Mesodermal cell (in vitro differentiated cells): ENCODE results near the gene EPHA3.

Experiments used
- H3K27ac ChIP-seq: 2 replicates; pipeline ENCODE4 v1.7.0; 2013; ENCODE audit warnings: mild to moderate bottlenecking, low read depth, low read length, moderate library complexity; ENCODE audit not compliant: severe bottlenecking
- H3K36me3 ChIP-seq: 2 replicates; pipeline ENCODE4 v1.7.1; 2013; ENCODE audit warnings: mild to moderate bottlenecking, low read length, moderate library complexity; ENCODE audit not compliant: control insufficient read depth, insufficient read depth
- H3K4me1 ChIP-seq: one replicate; pipeline ENCODE4 v1.7.1; 2013; ENCODE audit warnings: mild to moderate bottlenecking, low read length; ENCODE audit not compliant: insufficient read depth, control insufficient read depth, poor library complexity, severe bottlenecking
- H3K4me3 ChIP-seq: 2 replicates; pipeline ENCODE4 v1.7.0; 2013; ENCODE audit warnings: low read length, control low read depth, mild to moderate bottlenecking; ENCODE audit not compliant: insufficient read depth, poor library complexity, severe bottlenecking; ENCODE audit errors: extremely low read depth
- H3K9me3 ChIP-seq: 2 replicates; pipeline ENCODE4 v1.7.1; 2013; ENCODE audit warnings: mild to moderate bottlenecking, low read length, moderate library complexity; ENCODE audit not compliant: control insufficient read depth
- WGBS, 2 experiments: methylation state at CpG; one replicate each; pipeline ENCODE4 v1.1.5; 2013; ENCODE audit warnings: missing lambda C conversion rate in 2 of 2; ENCODE audit not compliant: insufficient coverage in 2 of 2; 5-methylcytosine and 5-hydroxymethylcytosine counted together

Gene EPHA3

DNA sequence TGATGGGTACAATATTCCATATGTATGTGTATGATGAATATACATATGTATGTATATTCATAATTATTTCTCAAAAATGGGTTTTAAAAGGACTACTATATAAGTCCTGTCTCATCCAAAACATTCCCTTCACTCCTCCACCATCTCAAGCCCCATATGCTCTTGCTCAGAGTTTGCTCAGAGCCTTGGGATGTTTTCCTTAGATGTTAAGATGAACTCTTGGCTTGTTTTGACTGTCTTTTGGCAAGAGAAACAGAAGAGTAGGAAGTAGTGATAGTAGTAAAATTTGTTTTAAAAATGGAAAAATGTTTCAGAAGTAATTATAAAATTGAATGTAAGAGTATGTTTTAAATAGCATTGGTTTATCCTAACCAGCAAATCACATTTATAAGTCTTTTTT is 6.2 kb upstream of the EPHA3 start:
- Histone ChIP-seq H3K36me3 (no peaks in the 10 kb centered on the region), H3K9me3 (no peaks in the 10 kb centered on the region), H3K4me1 (no peaks in the 10 kb centered on the region), H3K4me3 (no peak overlapping the region), H3K27ac (no peak overlapping the region)

DNA sequence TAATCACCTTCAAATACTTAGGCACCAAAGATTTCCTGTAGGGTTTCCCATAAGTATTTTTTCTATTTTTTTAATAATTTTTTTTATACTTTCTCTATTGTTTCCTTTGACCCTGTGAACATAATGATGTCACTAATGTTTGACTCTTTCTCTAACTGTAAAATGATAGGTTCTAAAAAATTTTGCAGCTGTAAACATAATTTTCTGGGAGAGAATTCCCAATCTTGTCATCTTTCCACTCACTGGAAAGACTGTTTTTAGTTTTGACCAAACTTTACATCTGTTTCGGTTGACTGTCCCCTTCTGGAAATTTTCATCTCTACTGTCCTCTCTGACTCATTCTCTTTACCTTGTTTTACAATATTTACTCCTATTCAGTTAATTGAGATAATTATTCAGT is 5.5 kb upstream of the EPHA3 start:
- 100% methylated on average over 1 of the region's 1 CpG; no CpG with 5 or more reads in 1 of the 2 experiments for WGBS, 2 experiments

DNA sequence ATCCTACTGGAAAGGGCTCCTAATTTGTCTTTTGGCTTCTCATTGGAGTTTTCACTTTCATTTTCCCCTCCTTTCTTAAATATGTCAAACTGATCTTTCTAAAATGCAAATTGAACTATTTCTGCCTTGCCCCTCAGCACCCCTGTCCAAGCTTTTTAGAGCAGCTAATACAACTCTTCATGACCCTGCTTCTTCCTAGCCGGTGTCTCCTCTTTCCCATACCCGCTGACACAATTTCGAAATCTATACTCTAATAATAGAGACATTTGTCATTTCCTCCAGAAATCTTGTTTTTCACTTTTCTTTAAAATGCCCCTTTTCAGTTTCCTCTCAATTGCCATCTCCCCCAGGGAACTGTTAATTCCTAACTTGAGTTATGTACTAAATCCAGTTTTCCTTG is 2.9 kb upstream of the EPHA3 start:
- H3K27ac ChIP-seq = no peak overlapping the region
- H3K9me3 ChIP-seq = no peaks in the 10 kb centered on the region
- 82 to 85% methylated on average over 3 of the region's 3 CpGs for WGBS, 2 experiments
- H3K4me1 ChIP-seq = no peaks in the 10 kb centered on the region
- no peak overlapping the region for H3K4me3 ChIP-seq
- H3K36me3 ChIP-seq = no peaks in the 10 kb centered on the region

More for the DNA sequence above, 5.5 kb upstream of the EPHA3 start:
- Histone ChIP-seq H3K9me3 (no peaks in the 10 kb centered on the region), H3K4me1 (no peaks in the 10 kb centered on the region), H3K27ac (no peak overlapping the region), H3K36me3 (no peaks in the 10 kb centered on the region), H3K4me3 (no peak overlapping the region)

DNA sequence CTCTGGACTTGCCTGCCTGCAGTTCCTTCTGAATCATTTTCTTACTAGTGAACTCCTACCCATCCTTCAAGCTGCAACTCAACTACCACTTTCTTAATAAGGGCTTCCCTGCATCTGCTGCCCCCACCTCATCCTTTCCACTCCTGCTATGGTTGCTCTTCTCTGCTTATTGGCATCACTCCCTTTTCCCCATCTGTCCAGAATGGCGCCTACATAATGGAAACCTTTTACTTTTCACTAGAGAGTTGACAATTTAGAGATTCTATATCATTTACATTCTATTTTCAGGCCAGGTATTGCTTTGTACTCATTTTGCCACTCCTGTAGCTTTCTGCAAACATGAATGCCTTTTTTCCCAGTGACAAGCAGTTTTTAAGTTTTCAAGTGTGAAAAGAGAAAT is 1.9 kb upstream of the EPHA3 start:
- H3K4me3 ChIP-seq = no peak overlapping the region
- WGBS, 2 experiments = no CpG with 5 or more reads among the region's 1 CpG
- H3K9me3 ChIP-seq = no peaks in the 10 kb centered on the region
- no peaks in the 10 kb centered on the region for H3K4me1 ChIP-seq
- no peaks in the 10 kb centered on the region for H3K36me3 ChIP-seq
- H3K27ac ChIP-seq = no peak overlapping the region

DNA sequence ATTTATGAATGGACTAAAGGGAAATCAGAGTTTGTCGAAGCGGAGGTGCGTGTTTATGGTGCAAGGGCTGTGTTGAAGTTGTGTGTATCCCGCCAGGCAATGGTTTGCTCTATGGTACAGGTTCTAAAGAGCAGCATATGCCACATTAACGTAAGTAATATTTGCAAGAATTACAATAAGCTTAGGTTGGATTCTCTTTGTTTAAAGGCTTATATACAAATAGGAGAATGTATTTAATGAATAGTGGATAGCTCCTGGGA is 800 bp downstream of the EPHA3 start:
- 43% methylated on average over 3 of the region's 5 CpGs; no CpG with 5 or more reads in 1 of the 2 experiments for WGBS, 2 experiments
- Histone ChIP-seq H3K4me1 (no peaks in the 10 kb centered on the region), H3K27ac (no peak overlapping the region), H3K9me3 (no peaks in the 10 kb centered on the region), H3K4me3 (no peak overlapping the region), H3K36me3 (no peaks in the 10 kb centered on the region)

DNA sequence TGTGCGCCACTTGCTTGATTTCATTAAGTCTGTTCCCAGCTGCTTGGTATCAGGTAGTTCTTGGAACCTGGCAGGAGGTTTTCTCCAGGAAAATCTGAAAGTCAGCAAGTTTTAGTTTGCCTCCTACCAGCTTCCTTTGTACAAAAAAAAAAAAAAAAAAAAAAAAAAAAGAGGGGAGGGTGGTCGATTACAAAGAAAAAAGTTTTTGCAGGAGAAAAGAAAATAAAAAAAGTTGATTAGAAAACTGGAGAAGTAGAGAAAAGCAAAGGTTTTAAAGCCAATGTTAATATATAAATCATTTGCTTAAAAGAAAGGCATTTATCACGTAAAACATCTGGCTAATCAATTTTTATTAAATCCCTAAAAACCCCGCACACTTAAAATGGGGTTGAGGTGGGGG is 5.9 kb downstream of the EPHA3 start:
- Histone ChIP-seq H3K9me3 (no peaks in the 10 kb centered on the region), H3K27ac (no peak overlapping the region), H3K4me3 (no peak overlapping the region), H3K36me3 (no peaks in the 10 kb centered on the region), H3K4me1 (no peaks in the 10 kb centered on the region)
- no CpG with 5 or more reads among the region's 4 CpGs for WGBS, 2 experiments

DNA sequence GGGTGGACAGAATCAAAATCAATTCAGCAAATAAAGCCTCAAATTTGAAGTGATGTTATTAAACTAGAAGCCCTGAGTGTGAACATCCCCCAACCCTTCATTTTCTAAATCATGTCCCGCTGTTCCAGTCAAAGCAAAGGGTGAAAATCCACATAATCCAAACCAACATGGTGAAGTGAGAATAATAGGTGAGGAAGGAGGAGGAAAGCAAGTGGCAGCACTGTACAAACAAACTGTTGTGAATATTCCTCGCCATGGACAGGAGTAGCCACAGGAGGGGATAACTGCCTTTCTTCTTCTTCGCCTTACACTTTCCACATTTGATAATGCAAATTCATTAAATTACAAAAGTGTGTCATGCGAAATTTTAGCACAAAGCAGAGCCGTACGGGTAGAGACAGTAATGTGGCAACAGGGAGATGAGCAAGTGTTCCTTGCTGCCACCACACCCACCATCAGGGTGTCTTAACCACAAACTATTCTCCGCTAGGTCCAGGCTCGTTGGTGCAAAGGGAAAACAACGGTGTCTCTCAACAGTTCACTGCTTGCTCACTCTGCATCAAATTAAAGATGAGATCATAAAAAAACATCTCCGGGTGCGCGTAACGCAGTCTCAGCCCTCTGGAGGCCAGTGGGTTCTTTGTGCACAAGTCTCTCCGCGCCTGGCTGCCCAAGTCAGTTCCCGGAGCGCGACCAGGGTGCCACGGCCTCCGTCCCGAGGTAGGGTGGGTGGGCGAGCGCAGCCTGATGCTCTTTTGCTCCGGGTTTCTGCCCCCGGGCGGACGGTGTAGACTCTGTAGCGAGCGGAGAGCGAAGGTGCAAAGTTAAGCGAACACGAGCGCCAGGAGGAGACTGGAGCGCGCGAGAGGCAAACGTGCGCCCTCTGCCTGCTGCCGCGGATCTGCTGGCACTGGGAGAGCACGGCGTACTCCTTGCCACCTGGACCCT is 6.7 kb downstream of the EPHA3 start:
- Histone ChIP-seq H3K4me3 (peak overlapping the region; percentile 41), H3K27ac (no peak overlapping the region), H3K36me3 (no peaks in the 10 kb centered on the region), H3K9me3 (no peaks in the 10 kb centered on the region), H3K4me1 (no peaks in the 10 kb centered on the region)
- WGBS, 2 experiments = 1 to 5% methylated on average over 29 to 37 of the region's 42 CpGs

DNA sequence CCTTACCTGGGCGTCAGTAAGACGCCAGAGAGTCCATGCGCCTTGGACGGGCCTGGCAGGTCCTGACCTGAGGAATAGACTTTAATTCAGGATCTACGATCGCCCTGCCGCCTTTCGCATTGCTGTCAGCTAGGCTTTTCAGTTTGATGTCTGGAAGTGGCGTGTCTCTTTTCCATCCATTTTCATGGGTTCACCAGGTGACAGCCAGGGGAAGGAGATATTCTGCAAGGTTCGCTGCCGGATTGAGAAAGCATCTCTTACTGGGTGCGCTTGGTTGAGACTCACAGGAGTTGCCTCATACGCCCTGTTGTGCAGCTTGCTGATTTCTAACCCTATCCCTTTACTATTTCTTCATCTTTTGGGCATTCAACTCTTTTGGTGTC is 7.4 kb downstream of the EPHA3 start:
- 16 to 28% methylated on average over 9 to 13 of the region's 13 CpGs for WGBS, 2 experiments
- Histone ChIP-seq H3K36me3 (no peaks in the 10 kb centered on the region), H3K4me1 (no peaks in the 10 kb centered on the region), H3K4me3 (peak overlapping the region; percentile 41), H3K9me3 (no peaks in the 10 kb centered on the region), H3K27ac (no peak overlapping the region)

DNA sequence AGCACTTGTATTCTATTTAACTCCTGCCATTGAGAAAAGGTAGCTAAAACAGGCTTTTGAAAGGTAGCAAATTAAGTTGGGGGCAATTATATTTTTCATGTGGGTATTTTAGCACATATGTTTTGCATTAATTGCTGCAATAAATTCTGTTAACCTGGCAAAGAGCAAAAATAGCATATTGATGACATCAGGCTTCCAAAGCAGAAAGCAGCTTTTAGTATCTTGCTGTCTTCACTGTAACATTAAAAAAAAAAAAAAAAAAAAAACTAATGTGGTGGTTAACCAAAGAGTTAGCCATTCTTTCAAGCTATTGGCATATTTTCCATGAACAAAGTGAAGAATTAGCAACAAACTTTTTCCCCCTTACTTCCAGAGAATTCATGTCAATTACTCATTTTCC is 9.1 kb downstream of the EPHA3 start:
- H3K9me3 ChIP-seq = no peaks in the 10 kb centered on the region
- no peak overlapping the region for H3K27ac ChIP-seq
- no peak overlapping the region for H3K4me3 ChIP-seq
- H3K36me3 ChIP-seq = no peaks in the 10 kb centered on the region
- no peaks in the 10 kb centered on the region for H3K4me1 ChIP-seq

DNA sequence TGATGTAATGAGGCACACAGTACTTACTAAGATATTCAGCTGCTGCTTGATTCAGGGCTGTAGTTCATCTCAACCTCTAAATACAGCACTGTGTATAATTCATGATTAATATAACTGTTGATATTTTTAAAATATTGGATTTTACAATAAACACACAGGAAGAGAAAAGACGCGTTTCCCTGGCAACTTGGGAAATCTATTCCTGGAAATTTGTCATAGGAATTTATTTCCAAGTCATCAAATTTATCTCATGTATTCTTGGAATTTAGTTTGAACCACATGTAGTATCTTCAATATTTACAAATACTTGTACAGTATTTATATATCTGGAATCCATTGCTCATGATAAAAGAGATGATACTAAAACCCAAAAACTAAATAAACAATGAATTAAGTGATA is 30.6 kb downstream of the EPHA3 start:
- H3K4me1 ChIP-seq = no peaks in the 10 kb centered on the region
- no peak overlapping the region for H3K27ac ChIP-seq
- H3K9me3 ChIP-seq = no peaks in the 10 kb centered on the region
- H3K4me3 ChIP-seq = no peak overlapping the region
- WGBS, 2 experiments = no CpG with 5 or more reads among the region's 2 CpGs
- H3K36me3 ChIP-seq = no peaks in the 10 kb centered on the region

DNA sequence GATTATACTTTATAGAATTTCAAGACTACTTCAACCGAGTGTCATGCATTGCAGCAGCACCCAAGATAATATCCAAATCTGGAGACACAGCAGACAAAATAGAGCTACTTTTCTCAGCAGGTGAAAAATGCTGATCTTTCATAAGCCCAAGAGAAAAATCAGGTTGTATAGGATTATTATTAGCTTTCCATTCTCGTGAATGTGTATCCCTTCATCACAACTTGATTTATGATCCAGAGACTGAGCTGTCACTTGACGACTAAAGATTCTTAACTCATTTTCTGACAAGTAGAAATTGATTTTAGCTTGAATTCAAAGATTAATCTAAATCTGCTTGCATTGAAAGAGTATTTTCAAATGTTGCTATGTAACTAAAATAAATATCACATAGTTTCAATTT is 32.4 kb downstream of the EPHA3 start:
- H3K4me3 ChIP-seq = no peak overlapping the region
- WGBS, 2 experiments = no CpG with 5 or more reads among the region's 3 CpGs
- no peaks in the 10 kb centered on the region for H3K4me1 ChIP-seq
- no peak overlapping the region for H3K27ac ChIP-seq
- no peaks in the 10 kb centered on the region for H3K9me3 ChIP-seq
- H3K36me3 ChIP-seq = no peaks in the 10 kb centered on the region
